ENCODE results near the gene PARN.
A peak's percentile ranks its signal among the peaks of the same experiment; 100 is the strongest.
"Not testable (repeated sequence)": the region's sequence is repeated elsewhere in the genome, so short reads cannot be mapped to it uniquely, and the experiment has no call there.

The PARN gene

GRCh38 chr16:14641926-14642325 lies 11.9 kb upstream of the PARN start:
- no peak for DNase-seq (ENCODE audit: low spot score)
- Mint-ChIP-seq H3K27ac (no peak overlapping the region), H3K36me3 (ENCODE audit: low read depth) (peaks cover 38% of the 10 kb centered on the region), H3K4me1 (ENCODE audit: low read depth) (peaks cover 6% of the 10 kb centered on the region), H3K4me3 (no peak overlapping the region), H3K27me3 (ENCODE audit: low read depth) (no peaks in the 10 kb centered on the region), H3K9me3 (no peaks in the 10 kb centered on the region)

- Mint-ChIP-seq H3K36me3 (ENCODE audit: low read depth) (peaks cover 35% of the 10 kb centered on the region), H3K27ac (no peak overlapping the region), H3K4me3 (no peak overlapping the region), H3K4me1 (ENCODE audit: low read depth) (peaks cover 7% of the 10 kb centered on the region), H3K27me3 (ENCODE audit: low read depth) (no peaks in the 10 kb centered on the region), H3K9me3 (no peaks in the 10 kb centered on the region)
- DNase-seq (ENCODE audit: low spot score) = no peak
Observed at GRCh38 chr16:14641206-14641605, 11.1 kb upstream of the PARN start.

GRCh38 chr16:14640538-14640937 lies 10.5 kb upstream of the PARN start:
- peaks cover 38% of the 10 kb centered on the region for H3K36me3 Mint-ChIP-seq (ENCODE audit: low read depth)
- no peak overlapping the region for H3K27ac Mint-ChIP-seq
- H3K9me3 Mint-ChIP-seq = no peaks in the 10 kb centered on the region
- peaks cover 10% of the 10 kb centered on the region for H3K4me1 Mint-ChIP-seq (ENCODE audit: low read depth)
- H3K4me3 Mint-ChIP-seq = no peak overlapping the region
- DNase-seq (ENCODE audit: low spot score) = no peak
- no peaks in the 10 kb centered on the region for H3K27me3 Mint-ChIP-seq (ENCODE audit: low read depth)

- H3K4me3 Mint-ChIP-seq; H3K27ac Mint-ChIP-seq; H3K27me3 Mint-ChIP-seq (ENCODE audit: low read depth); DNase-seq (ENCODE audit: low spot score); H3K9me3 Mint-ChIP-seq: not testable (repeated sequence)
- peaks cover 39% of the 10 kb centered on the region for H3K36me3 Mint-ChIP-seq (ENCODE audit: low read depth)
- H3K4me1 Mint-ChIP-seq (ENCODE audit: low read depth) = peaks cover 21% of the 10 kb centered on the region
Observed at GRCh38 chr16:14636951-14637240, 6.8 kb upstream of the PARN start.

GRCh38 chr16:14636179-14636950 lies 6.3 kb upstream of the PARN start:
- DNase-seq (ENCODE audit: low spot score); H3K4me3 Mint-ChIP-seq; H3K9me3 Mint-ChIP-seq; H3K27me3 Mint-ChIP-seq (ENCODE audit: low read depth): not testable (repeated sequence)
- Mint-ChIP-seq H3K27ac (peak overlapping the region; percentile 6), H3K4me1 (ENCODE audit: low read depth) (peaks cover 23% of the 10 kb centered on the region), H3K36me3 (ENCODE audit: low read depth) (peaks cover 38% of the 10 kb centered on the region)

- Mint-ChIP-seq H3K27me3 (ENCODE audit: low read depth) (no peaks in the 10 kb centered on the region), H3K36me3 (ENCODE audit: low read depth) (peaks cover 32% of the 10 kb centered on the region), H3K27ac (no peak overlapping the region), H3K4me3 (no peak overlapping the region), H3K4me1 (ENCODE audit: low read depth) (peaks cover 23% of the 10 kb centered on the region), H3K9me3 (no peaks in the 10 kb centered on the region)
- DNase-seq (ENCODE audit: low spot score) = no peak
Observed at GRCh38 chr16:14635395-14636165, 5.5 kb upstream of the PARN start.

- no peak for DNase-seq (ENCODE audit: low spot score)
- Mint-ChIP-seq H3K4me1 (ENCODE audit: low read depth) (peaks cover 26% of the 10 kb centered on the region), H3K9me3 (peaks cover 4% of the 10 kb centered on the region), H3K36me3 (ENCODE audit: low read depth) (peaks cover 30% of the 10 kb centered on the region), H3K27me3 (ENCODE audit: low read depth) (no peaks in the 10 kb centered on the region), H3K4me3 (peak overlapping the region; percentile 100), H3K27ac (peak overlapping the region; percentile 99)
Observed at GRCh38 chr16:14634389-14634725, 4.3 kb upstream of the PARN start.

GRCh38 chr16:14632693-14633569 lies 2.9 kb upstream of the PARN start, which contains the start of gene BFAR:
TSS of gene BFAR (plus strand) at chr16:14632951. CDS start at chr16:14644347, 11,396 bp downstream.
- H3K9me3 Mint-ChIP-seq = peaks cover 4% of the 10 kb centered on the region
- H3K27ac Mint-ChIP-seq = peak within 1 kb of the TSS; percentile 99
- H3K4me1 Mint-ChIP-seq (ENCODE audit: low read depth) = peaks cover 39% of the 10 kb centered on the region
- H3K4me3 Mint-ChIP-seq = peak within 1 kb of the TSS; percentile 100
- H3K27me3 Mint-ChIP-seq (ENCODE audit: low read depth) = no peaks in the 10 kb centered on the region
- peak; percentile 99 for DNase-seq (ENCODE audit: low spot score)
- peaks cover 29% of the 10 kb centered on the region for H3K36me3 Mint-ChIP-seq (ENCODE audit: low read depth)

- Mint-ChIP-seq H3K36me3 (ENCODE audit: low read depth) (peaks cover 34% of the 10 kb centered on the region), H3K27ac (peak overlapping the region; percentile 99), H3K4me1 (ENCODE audit: low read depth) (peaks cover 33% of the 10 kb centered on the region), H3K4me3 (peak overlapping the region; percentile 100)
- H3K27me3 Mint-ChIP-seq (ENCODE audit: low read depth); H3K9me3 Mint-ChIP-seq; DNase-seq (ENCODE audit: low spot score): not testable (repeated sequence)
Observed at GRCh38 chr16:14630620-14631330, 715 bp upstream of the PARN start.

GRCh38 chr16:14629612-14629918 lies 495 bp downstream of the PARN start:
- Mint-ChIP-seq H3K36me3 (ENCODE audit: low read depth) (peaks cover 37% of the 10 kb centered on the region), H3K4me1 (ENCODE audit: low read depth) (peaks cover 32% of the 10 kb centered on the region), H3K9me3 (peaks cover 4% of the 10 kb centered on the region), H3K4me3 (peak overlapping the region; percentile 93), H3K27me3 (ENCODE audit: low read depth) (no peaks in the 10 kb centered on the region), H3K27ac (peak overlapping the region; percentile 99)
- no peak for DNase-seq (ENCODE audit: low spot score)

- Mint-ChIP-seq H3K27ac (peak overlapping the region; percentile 99), H3K9me3 (peaks cover 4% of the 10 kb centered on the region), H3K36me3 (ENCODE audit: low read depth) (peaks cover 35% of the 10 kb centered on the region), H3K27me3 (ENCODE audit: low read depth) (no peaks in the 10 kb centered on the region), H3K4me3 (peak overlapping the region; percentile 93), H3K4me1 (ENCODE audit: low read depth) (peaks cover 28% of the 10 kb centered on the region)
- DNase-seq (ENCODE audit: low spot score) = peak; percentile 9
Observed at GRCh38 chr16:14628806-14629611, 1.1 kb downstream of the PARN start.

GRCh38 chr16:14627078-14627477 lies 3.0 kb downstream of the PARN start:
- H3K4me1 Mint-ChIP-seq (ENCODE audit: low read depth) = peaks cover 27% of the 10 kb centered on the region
- H3K36me3 Mint-ChIP-seq (ENCODE audit: low read depth) = peaks cover 47% of the 10 kb centered on the region
- no peaks in the 10 kb centered on the region for H3K27me3 Mint-ChIP-seq (ENCODE audit: low read depth)
- no peak overlapping the region for H3K4me3 Mint-ChIP-seq
- H3K9me3 Mint-ChIP-seq = peaks cover 4% of the 10 kb centered on the region
- no peak for DNase-seq (ENCODE audit: low spot score)
- H3K27ac Mint-ChIP-seq = no peak overlapping the region

GRCh38 chr16:14618566-14618965 lies 11.5 kb downstream of the PARN start:
- no peak overlapping the region for H3K4me3 Mint-ChIP-seq
- no peaks in the 10 kb centered on the region for H3K9me3 Mint-ChIP-seq
- H3K4me1 Mint-ChIP-seq (ENCODE audit: low read depth) = peaks cover 3% of the 10 kb centered on the region
- no peaks in the 10 kb centered on the region for H3K27me3 Mint-ChIP-seq (ENCODE audit: low read depth)
- no peak overlapping the region for H3K27ac Mint-ChIP-seq
- peaks cover 47% of the 10 kb centered on the region for H3K36me3 Mint-ChIP-seq (ENCODE audit: low read depth)
- no peak for DNase-seq (ENCODE audit: low spot score)
